Adrenal gland (tissue), 5 donors: ENCODE results near the gene AOC1.

Experiments used
- CTCF ChIP-seq, 6 experiments: fragments of 450-650 bp in 4 of 6; fragments of 200-600 bp in 2 of 6; sonication (generic) in 1 of 6; IDR thresholded peaks; 1 replicate in 5 of 6; 2 replicates in 1 of 6; pipeline versions ENCODE4 v1.5.1 to v1.8.0; 2016 to 2021; ENCODE audit warnings: antibody characterized with exemption in 6 of 6, mild to moderate bottlenecking in 2 of 6, moderate library complexity in 1 of 6
- POLR2A ChIP-seq, 2 donors: fragments of 450-650 bp; IDR thresholded peaks; one replicate each; pipeline ENCODE4 v1.6.1; 2017; ENCODE audit warnings: antibody characterized with exemption in 2 of 2, mild to moderate bottlenecking in 2 of 2, moderate library complexity in 1 of 2
- donor health status: DM: no; HTN: no; CAD: no.

DNA sequence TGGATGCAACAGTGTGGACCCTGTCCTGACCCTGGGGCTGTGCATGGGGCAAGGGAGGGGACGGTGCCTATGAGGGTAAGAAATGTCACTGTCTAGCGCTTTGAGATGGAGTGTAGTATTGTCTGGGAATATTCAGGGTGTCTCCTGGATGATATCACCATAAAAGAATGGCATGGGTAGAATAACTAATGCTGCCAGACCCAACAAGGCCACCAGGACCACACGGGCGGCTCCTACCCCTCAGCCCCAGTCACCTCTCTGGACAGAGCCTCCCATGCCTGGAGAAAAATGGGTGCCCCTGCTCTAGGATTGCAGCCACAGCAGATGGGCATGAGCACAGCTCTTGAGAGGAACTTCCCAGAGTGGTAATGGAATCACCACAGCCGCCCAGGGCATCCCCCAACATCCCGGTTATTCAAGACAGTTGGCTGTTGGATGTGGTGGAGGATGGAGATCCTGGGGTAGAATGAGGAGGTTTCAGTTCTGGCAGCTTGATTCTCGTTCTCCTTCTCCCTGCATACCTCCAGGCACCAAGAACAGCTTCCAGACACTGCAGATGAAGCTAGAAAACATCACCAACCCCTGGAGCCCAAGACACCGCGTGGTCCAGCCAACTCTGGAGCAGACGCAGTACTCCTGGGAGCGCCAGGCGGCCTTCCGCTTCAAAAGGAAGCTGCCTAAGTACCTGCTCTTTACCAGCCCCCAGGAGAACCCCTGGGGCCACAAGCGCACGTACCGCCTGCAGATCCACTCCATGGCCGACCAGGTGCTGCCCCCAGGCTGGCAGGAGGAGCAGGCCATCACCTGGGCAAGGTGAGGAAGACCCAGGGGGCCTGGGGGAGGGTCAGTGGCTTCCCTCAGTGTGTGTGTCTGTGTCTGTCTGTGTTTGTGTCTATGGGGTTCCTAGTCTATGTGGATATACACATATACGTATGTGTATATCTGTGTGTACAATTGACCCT lies 6.2 kb downstream of the AOC1 start:
- TF ChIP-seq CTCF (IDR thresholded peaks at IDR 0.05) = no peak
- no peak for TF ChIP-seq POLR2A (IDR thresholded peaks at IDR 0.05)
